IPS-20b (cell line): ENCODE measurements around the gene CDPF1.

ENCODE experiments used
- H3K27ac ChIP-seq: one replicate; pipeline ENCODE4 v1.5.1; 2013; ENCODE audit warnings: low read length
- H3K27me3 ChIP-seq: 2 replicates; pipeline ENCODE4 v1.6.1; 2013; ENCODE audit warnings: mild to moderate bottlenecking, low read length, inconsistent platforms; ENCODE audit not compliant: insufficient read depth
- H3K36me3 ChIP-seq: 2 replicates; pipeline ENCODE4 v1.6.1; 2013; ENCODE audit warnings: low read depth, mild to moderate bottlenecking, inconsistent platforms, low read length, moderate library complexity; ENCODE audit not compliant: insufficient read depth
- H3K4me1 ChIP-seq: 2 replicates; pipeline ENCODE4 v1.6.1; 2013; ENCODE audit warnings: mild to moderate bottlenecking, control low read depth, inconsistent platforms, low read length, moderate library complexity; ENCODE audit not compliant: insufficient read depth
- H3K4me3 ChIP-seq: 2 replicates; pipeline ENCODE4 v1.5.1; 2013; ENCODE audit warnings: mild to moderate bottlenecking, low read length, inconsistent platforms
- H3K9ac ChIP-seq: 2 replicates; pipeline ENCODE4 v1.6.1; 2013; ENCODE audit warnings: low read depth, mild to moderate bottlenecking, inconsistent platforms, low read length, moderate library complexity
- H3K9me3 ChIP-seq: 2 replicates; pipeline ENCODE4 v1.6.1; 2013; ENCODE audit warnings: mild to moderate bottlenecking, low read depth, low read length, inconsistent platforms; ENCODE audit not compliant: insufficient read depth

The CDPF1 gene

GRCh38 chr22:46234969-46235368 is 15.1 kb downstream of the CDPF1 start:
- Histone ChIP-seq H3K27me3 (no peaks in the 10 kb centered on the region), H3K36me3 (no peaks in the 10 kb centered on the region), H3K9ac (no peak overlapping the region), H3K4me3 (no peak overlapping the region), H3K27ac (no peak overlapping the region), H3K4me1 (no peaks in the 10 kb centered on the region), H3K9me3 (no peaks in the 10 kb centered on the region)

- H3K36me3 ChIP-seq = no peaks in the 10 kb centered on the region
- H3K4me3 ChIP-seq = no peak overlapping the region
- H3K9ac ChIP-seq = no peak overlapping the region
- H3K9me3 ChIP-seq = no peaks in the 10 kb centered on the region
- no peaks in the 10 kb centered on the region for H3K4me1 ChIP-seq
- H3K27ac ChIP-seq = no peak overlapping the region
- no peaks in the 10 kb centered on the region for H3K27me3 ChIP-seq
These were observed 16.9 kb downstream of the CDPF1 start for GRCh38 chr22:46233231-46233630.

GRCh38 chr22:46230262-46230901 is 19.7 kb downstream of the CDPF1 start:
- Histone ChIP-seq H3K4me1 (no peaks in the 10 kb centered on the region), H3K9me3 (no peaks in the 10 kb centered on the region), H3K27ac (no peak overlapping the region), H3K9ac (no peak overlapping the region), H3K4me3 (no peak overlapping the region), H3K36me3 (no peaks in the 10 kb centered on the region), H3K27me3 (no peaks in the 10 kb centered on the region)

- Histone ChIP-seq H3K27me3 (no peaks in the 10 kb centered on the region), H3K9me3 (no peaks in the 10 kb centered on the region), H3K27ac (no peak overlapping the region), H3K4me1 (no peaks in the 10 kb centered on the region), H3K4me3 (no peak overlapping the region), H3K36me3 (no peaks in the 10 kb centered on the region), H3K9ac (no peak overlapping the region)
These were observed 20.4 kb downstream of the CDPF1 start for GRCh38 chr22:46229701-46230100.

GRCh38 chr22:46226577-46226976 is 23.5 kb downstream of the CDPF1 start:
- no peak overlapping the region for H3K4me3 ChIP-seq
- H3K27me3 ChIP-seq = no peaks in the 10 kb centered on the region
- H3K4me1 ChIP-seq = no peaks in the 10 kb centered on the region
- H3K36me3 ChIP-seq = no peaks in the 10 kb centered on the region
- no peak overlapping the region for H3K9ac ChIP-seq
- H3K9me3 ChIP-seq = no peaks in the 10 kb centered on the region
- no peak overlapping the region for H3K27ac ChIP-seq

GRCh38 chr22:46225631-46226030 is 24.5 kb downstream of the CDPF1 start:
- H3K4me1 ChIP-seq = no peaks in the 10 kb centered on the region
- H3K9me3 ChIP-seq = no peaks in the 10 kb centered on the region
- no peak overlapping the region for H3K4me3 ChIP-seq
- no peak overlapping the region for H3K9ac ChIP-seq
- no peak overlapping the region for H3K27ac ChIP-seq
- H3K36me3 ChIP-seq = no peaks in the 10 kb centered on the region
- H3K27me3 ChIP-seq = no peaks in the 10 kb centered on the region

GRCh38 chr22:46224898-46225290 is 25.2 kb downstream of the CDPF1 start:
- Histone ChIP-seq H3K27me3 (no peaks in the 10 kb centered on the region), H3K4me3 (no peak overlapping the region), H3K36me3 (0 out of 2 replicates have a peak, but pooled peaks cover under 1% of the 10 kb centered on the region)

GRCh38 chr22:46224044-46224897 is 25.8 kb downstream of the CDPF1 start:
- no peak overlapping the region for H3K4me3 ChIP-seq
- H3K9me3 ChIP-seq = no peaks in the 10 kb centered on the region

More at GRCh38 chr22:46224898-46225290, 25.2 kb downstream of the CDPF1 start:
- Histone ChIP-seq H3K4me1 (no peaks in the 10 kb centered on the region), H3K9me3 (no peaks in the 10 kb centered on the region), H3K9ac (no peak overlapping the region), H3K27ac (no peak overlapping the region)

GRCh38 chr22:46220921-46221320 is 29.2 kb downstream of the CDPF1 start:
- peaks cover 7% of the 10 kb centered on the region; the same call in 1 of the 2 replicates for H3K36me3 ChIP-seq
- no peaks in the 10 kb centered on the region for H3K9me3 ChIP-seq
- no peaks in the 10 kb centered on the region for H3K4me1 ChIP-seq
- no peak overlapping the region for H3K9ac ChIP-seq
- H3K27me3 ChIP-seq = no peaks in the 10 kb centered on the region
- no peak overlapping the region for H3K27ac ChIP-seq
- H3K4me3 ChIP-seq = no peak overlapping the region

More at GRCh38 chr22:46224044-46224897, 25.8 kb downstream of the CDPF1 start:
- Histone ChIP-seq H3K27me3 (no peaks in the 10 kb centered on the region), H3K27ac (no peak overlapping the region), H3K36me3 (peaks cover 7% of the 10 kb centered on the region; the same call in 1 of the 2 replicates), H3K4me1 (no peaks in the 10 kb centered on the region), H3K9ac (no peak overlapping the region)

GRCh38 chr22:46219636-46220035 is 30.5 kb downstream of the CDPF1 start:
- Histone ChIP-seq H3K27me3 (no peaks in the 10 kb centered on the region), H3K4me3 (no peak overlapping the region), H3K4me1 (no peaks in the 10 kb centered on the region), H3K9ac (no peak overlapping the region), H3K27ac (no peak overlapping the region), H3K9me3 (no peaks in the 10 kb centered on the region), H3K36me3 (peaks cover 7% of the 10 kb centered on the region; the same call in 1 of the 2 replicates)

- H3K9me3 ChIP-seq = peaks cover 5% of the 10 kb centered on the region; the same call in 1 of the 2 replicates
- no peak overlapping the region for H3K4me3 ChIP-seq
- H3K9ac ChIP-seq = no peak overlapping the region
- H3K27ac ChIP-seq = no peak overlapping the region
- no peaks in the 10 kb centered on the region for H3K4me1 ChIP-seq
- H3K27me3 ChIP-seq = no peaks in the 10 kb centered on the region
- H3K36me3 ChIP-seq = peaks cover 4% of the 10 kb centered on the region; the same call in 1 of the 2 replicates
These were observed 35.5 kb downstream of the CDPF1 start for GRCh38 chr22:46214616-46215015.

GRCh38 chr22:46214149-46214548 is 35.9 kb downstream of the CDPF1 start:
- Histone ChIP-seq H3K36me3 (no peaks in the 10 kb centered on the region), H3K4me3 (no peak overlapping the region)

More at GRCh38 chr22:46214149-46214548, 35.9 kb downstream of the CDPF1 start:
- Histone ChIP-seq H3K9me3 (peaks cover 10% of the 10 kb centered on the region; the same call in 1 of the 2 replicates), H3K4me1 (no peaks in the 10 kb centered on the region), H3K27me3 (no peaks in the 10 kb centered on the region), H3K27ac (no peak overlapping the region), H3K9ac (no peak overlapping the region)
